Cardiac septum (tissue), 1 donor: ENCODE results near the gene MPHOSPH6. TPM values are rescaled to one million over a fixed set of nuclear protein-coding genes. Genes with fewer than 3 reads are reported as not detected.
"Not testable (repeated sequence)": the region's sequence is repeated elsewhere in the genome, so short reads cannot be mapped to it uniquely, and the experiment has no call there.

Experiments used
- DNase-seq: peaks from one replicate; pipeline ENCODE4 v3.0.0-alpha.2; 2020; ENCODE audit warnings: low spot score
- intact Hi-C: fragments of 100-400 bp; cut with DNase I; formaldehyde crosslinking; loops from one replicate; pipeline ENCODE4 v1.14.0; 2022
- total RNA-seq: library from RNA; stranded (reverse); fragmentation: NEBNext Ultra II Directional; extraction: Animal tissue kit (Norgen Biotek cat#: 25700); gene quantifications from one replicate; pipeline ENCODE4 v1.2.1, GENCODE V29; 2021
- donor health status: DM: no; HTN: no; CAD: no.

The MPHOSPH6 gene
- total RNA-seq, 1 donor from 2014 or later, result 10.2 TPM

DNA sequence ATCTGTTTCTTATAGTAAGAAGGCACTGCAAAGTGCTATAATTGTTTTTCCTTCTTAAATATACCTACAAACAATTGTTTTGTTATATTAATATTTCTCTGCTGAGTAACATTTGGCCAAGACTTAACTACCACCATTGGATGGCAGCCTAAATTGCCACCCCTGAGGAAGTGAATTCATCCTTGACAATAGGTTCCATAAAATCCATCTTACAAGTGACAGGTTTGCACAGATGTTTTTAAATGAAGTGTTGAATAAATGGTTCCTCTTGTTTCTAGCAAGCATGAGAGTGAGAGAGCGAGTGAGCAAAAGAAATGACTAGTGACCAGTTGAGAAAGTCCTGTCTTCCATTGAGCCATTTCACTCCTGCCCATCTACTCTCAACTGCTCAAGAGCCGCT lies 8.3 kb upstream of the MPHOSPH6 start:
- DNase-seq, result no peak
- intact Hi-C loops, result no loop called here

DNA sequence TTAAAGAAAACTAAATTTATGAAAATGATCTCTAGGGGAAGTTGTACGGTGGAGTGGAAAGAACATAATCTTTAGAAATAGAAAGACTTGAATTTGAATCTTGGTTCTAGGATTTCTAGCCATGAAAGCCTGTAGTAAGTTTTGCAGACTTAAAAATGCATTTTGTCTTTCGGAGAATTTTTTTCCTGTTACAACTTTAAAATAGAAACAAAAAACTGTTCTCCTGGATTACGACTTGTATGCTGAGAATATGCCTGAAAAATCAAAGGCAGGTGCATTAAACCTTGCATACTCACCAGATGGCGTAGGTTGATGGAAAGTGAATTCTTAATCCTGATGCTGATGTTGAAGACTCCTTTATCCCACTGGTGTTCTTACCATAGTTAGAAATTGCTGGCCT lies 7.5 kb upstream of the MPHOSPH6 start:
- DNase-seq, result no peak
- intact Hi-C loops, result no loop called here

DNA sequence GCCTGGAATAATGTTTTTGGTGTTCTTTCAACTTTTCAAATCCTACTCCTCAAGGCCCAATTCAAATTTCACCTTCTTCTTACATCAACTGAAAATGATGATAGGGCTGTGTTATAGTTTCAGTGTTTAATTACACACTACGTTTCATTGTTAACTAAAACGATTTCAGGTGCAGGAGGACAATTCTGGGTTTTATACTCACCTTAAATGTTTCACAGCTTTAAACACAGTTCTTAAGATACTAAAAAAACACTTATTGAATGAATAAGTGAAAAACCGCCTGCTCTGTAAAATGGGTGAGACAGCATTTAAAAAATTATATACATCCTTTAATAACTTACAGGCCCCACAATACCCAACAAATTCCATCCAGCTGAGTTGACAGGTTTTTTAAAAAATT lies 6.2 kb upstream of the MPHOSPH6 start:
- intact Hi-C loops, result no loop called here
- DNase-seq, result no peak

DNA sequence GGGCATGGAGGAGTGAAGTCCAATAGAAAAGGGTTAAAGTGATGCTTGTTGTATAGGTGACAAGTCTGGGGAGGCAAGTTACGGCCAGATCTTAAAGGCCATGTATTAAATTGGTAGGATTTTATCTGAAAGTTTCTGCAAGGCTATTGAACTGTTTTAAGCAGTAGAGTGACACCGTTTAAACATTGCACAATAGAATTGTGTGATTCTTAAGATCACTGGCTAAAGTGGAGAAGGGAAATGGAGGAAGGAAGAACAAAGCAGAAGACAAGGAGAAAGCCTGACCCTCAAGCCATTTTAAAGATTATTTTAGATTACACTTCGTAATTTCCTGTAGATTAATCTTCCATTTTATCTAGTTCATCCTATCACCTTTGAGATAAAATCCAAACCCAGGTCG lies 5.6 kb upstream of the MPHOSPH6 start:
- no peak for DNase-seq
- intact Hi-C loops, result no loop called here

DNA sequence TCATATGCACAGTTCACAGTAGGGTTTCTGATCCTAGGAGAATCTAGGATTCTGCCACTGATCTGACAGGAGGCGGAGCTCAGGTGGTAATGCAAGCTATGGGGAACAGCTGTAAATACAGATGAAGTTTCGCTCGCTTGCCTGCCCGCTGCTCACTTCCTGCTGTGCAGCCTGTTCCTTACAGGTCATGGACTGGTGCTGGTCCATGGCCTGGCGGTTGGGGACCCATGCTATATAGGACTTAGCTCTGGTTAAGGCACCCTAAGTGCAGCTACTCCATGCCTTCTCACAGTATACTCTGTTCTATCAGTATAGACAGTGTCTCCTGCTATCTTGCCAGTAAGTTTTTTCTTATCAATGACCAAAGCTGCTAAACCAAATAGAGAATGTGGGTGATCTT lies 2.4 kb downstream of the MPHOSPH6 start:
- intact Hi-C loops, result loop anchor here (10.0 kb wide), 1 partner anchor 1163 kb away; the partner anchor contains the start of genes CENPN and CMC2
- no peak for DNase-seq

DNA sequence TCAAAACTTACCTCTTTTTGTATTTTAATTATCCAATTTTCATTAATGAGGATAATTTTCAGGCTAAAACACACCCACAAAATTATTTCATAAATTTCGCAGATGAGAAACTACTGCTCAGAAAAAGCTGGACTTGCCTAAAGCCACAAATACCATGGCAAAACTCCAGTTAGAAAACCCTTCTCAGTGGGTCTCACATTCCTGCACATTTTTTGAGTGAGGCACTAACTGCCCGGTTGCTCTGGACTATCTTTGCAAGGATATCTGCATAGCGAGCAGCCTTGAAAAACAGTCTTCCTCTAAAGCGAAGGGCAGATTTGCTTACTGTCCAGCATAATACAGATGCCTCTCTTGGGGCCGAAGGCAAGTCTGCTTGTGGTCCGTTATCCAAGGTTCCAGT lies 9.8 kb downstream of the MPHOSPH6 start:
- intact Hi-C loops, result loop anchor here (10.0 kb wide), 1 partner anchor 1155 kb away; the partner anchor contains the start of genes CENPN and CMC2

DNA sequence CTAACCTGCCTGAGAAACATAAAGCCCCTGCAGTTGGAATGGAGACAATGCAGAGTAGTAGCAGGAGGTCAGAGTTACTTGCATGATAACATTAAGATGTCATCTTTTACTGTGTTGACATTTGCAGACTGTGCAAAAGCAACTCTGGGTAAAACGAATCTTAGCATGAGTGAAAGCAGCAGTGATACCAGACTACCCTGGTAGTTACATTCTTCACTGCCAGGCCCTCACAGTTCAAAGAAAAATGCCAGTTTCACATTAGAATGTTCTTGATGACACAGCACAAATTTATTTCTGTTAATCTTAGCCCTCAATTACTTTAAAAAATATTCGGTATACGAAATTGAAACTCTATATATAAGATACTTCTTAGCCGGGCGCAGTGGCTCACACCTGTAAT lies 12.2 kb downstream of the MPHOSPH6 start:
- intact Hi-C loops, result no loop called here
- DNase-seq, result no peak

More for the DNA sequence above, 9.8 kb downstream of the MPHOSPH6 start:
- no peak for DNase-seq

DNA sequence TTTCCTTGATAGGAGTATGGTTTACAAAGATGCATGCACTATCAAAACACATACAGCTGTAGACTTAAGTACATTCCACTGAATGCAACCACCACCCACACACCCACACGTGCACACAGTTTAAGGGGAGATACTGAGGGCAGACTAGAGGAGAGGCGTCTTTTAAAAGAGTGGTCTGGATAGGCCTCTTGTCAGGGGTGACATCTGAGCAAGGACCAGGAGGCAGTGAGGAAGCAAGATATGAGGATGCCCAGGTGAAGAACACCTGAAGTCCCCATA lies 12.6 kb downstream of the MPHOSPH6 start:
- intact Hi-C loops, result no loop called here

DNA sequence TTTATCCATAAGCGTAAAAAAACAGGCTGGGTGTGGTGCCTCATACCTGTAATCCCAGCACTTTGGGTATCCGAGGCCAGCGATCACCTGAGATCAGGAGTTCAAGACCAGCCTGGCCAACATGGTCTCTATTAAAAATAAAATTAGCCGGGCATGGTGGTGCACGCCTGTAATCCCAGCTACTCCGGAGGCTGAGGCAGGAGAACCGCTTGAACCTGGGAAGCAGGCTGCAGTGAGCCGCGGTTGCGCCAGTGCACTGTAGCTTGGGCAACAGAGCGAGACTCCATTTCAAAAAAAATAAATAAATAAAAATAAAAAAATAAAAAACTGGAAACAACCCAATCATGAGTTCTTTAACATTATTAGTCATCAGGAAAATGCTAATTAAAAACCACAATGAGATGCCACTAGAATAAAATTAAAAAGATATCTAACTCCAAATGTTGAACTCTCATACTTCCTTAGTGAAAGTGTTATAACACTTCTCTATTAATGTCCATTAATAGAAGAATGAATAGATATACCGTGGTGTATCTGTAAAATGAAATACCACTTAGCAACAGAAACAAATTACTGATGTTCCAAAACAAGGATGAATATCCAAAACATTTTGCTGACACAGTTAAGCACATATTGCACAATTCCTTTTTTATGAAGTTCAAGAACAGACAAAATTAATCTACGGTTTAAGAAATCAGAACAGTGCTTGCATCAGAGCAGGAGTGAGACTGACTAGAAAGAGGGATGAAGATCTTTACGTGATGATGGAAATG lies 13.1 kb downstream of the MPHOSPH6 start:
- intact Hi-C loops, result no loop called here
- DNase-seq, result no peak

More for the DNA sequence above, 12.6 kb downstream of the MPHOSPH6 start:
- no peak for DNase-seq

DNA sequence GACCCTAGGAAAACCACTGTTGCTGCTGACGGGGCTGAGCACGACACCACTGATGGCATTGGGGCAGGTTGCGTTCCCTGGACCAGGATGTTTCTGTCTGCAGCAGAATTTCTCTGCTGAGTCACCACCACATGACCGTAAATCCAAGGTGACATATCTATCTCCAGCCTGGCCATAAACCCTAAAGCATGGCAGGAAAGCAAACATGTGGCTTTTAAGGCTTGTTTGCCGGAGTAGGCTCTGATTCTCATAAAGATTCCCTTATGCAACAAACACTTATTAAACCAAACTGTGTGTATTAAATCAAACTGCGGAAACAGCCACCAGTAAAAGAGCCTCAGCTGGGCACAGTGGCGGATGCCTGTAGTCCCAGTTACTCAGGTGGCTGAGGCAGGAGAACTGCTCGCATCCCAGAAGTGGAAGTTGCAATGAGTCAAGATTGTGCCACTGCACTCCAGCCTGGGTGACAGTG lies 17.3 kb downstream of the MPHOSPH6 start:
- no peak for DNase-seq
- intact Hi-C loops, result no loop called here

DNA sequence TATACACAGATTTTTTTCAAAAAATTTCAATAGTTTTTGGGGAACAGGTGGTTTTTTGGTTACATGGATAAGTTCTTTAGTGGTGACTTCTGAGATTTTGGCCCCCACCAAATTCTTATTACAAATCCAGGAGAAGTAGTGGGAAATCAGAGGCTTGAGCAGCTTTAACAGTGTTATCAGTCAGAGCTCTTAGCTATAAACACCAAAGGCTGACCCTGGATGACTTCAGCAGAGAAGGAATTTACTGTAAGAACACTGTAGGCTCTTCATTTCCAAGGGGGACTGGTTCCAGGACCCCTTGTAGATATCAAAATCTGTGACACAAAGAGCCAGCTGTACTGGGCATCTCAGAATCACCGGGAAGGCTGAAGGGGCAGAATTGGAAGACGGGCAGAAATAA lies 17.8 kb downstream of the MPHOSPH6 start:
- DNase-seq, result no peak

DNA sequence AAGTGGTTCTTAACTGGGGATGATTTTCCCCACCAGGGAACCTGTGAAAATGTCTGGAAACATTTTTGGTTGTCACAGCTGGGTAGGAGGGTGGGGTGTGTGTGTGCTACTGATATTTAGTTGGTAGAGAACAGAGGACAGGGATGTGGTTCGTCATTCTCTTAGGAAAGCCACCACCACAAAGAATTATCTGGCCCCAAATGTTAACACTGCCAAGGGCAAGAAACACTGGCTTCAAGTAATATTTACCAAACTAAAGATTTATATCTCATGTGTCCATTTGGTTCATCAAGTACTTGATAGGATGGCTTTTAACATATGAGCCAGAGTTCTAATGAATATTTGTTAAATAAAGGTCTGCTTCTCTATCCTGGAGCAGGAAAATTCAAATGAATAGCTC lies 19.5 kb downstream of the MPHOSPH6 start:
- intact Hi-C loops, result no loop called here
- DNase-seq, result no peak

More for the DNA sequence above, 17.8 kb downstream of the MPHOSPH6 start:
- intact Hi-C loops, result no loop called here

DNA sequence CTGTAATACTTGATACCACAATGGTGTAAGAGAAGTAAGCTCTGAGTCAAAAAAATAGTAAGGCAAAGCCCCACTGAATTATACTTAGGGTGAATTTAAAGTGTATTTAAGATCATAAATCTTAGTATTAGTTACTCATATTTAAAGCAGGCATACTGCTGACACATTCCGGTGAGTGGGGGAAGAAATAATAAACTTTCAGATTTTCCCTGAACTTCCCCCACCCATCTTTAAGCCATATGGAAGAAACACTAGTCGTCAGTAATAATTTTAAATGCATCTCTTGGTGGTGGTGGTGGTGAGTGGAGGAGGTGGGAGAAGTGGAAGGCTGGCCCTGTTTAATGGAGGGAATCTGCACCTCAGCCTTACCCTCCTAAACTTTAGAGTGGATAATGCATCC lies 20.5 kb downstream of the MPHOSPH6 start:
- intact Hi-C loops, result no loop called here
- DNase-seq, result no peak

DNA sequence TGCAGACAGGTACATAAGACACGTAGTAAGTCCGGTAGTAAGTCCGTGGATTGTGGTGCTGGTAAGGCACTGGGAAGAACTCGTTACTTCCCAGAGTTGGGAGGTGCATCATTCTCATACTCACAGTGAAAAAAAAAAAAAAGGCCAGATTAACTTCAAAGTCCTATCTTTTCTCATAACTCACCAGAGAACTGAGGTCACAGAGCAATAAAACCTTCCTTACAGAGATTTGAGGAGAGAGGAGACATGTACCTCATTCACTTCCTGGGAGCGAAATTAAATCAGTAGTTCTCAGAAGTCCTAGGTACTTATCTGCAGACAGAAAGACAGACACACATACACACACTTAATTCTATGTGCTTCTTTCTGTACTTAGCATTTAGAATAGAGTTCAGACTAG lies 22.5 kb downstream of the MPHOSPH6 start:
- DNase-seq, result no peak
- intact Hi-C loops, result no loop called here

DNA sequence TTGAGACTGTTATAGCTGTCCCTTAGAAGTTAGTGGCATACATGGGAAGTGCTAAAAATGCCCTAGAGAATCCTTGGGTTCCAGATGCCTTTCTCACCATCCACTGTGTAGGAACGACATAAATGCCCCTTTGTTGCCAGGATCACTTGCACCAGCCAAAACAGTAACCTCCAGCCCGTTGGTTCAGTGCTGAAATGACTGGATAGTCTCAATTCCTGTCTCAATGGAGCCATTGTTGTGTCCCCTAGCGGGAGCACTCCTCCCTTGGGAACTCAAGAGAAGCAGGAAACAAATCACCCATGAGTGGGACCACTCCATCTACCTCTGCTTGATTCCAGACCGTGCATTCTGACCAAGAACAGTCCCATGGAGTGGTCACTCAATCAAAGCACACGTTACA lies 23.1 kb downstream of the MPHOSPH6 start:
- DNase-seq, result no peak
- intact Hi-C loops, result no loop called here

DNA sequence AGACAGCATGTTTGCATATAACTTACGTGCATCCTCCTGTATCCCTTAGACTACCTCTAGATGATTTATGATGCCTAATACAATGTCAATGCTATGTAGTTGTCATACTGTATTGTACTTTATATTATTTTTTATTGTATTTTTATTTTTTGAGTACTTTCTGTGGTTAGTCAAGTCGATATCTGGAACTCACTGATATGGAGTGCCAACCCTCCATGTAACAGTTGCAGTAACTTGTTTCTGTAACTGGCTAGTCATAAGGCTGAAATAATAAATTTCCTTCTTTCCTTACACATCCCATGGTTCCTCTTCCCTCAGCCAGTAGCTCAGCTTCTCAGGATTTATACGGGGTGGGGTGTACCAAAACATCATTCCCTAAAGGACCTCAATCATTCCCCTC lies 23.5 kb downstream of the MPHOSPH6 start:
- intact Hi-C loops, result no loop called here
- no peak for DNase-seq

DNA sequence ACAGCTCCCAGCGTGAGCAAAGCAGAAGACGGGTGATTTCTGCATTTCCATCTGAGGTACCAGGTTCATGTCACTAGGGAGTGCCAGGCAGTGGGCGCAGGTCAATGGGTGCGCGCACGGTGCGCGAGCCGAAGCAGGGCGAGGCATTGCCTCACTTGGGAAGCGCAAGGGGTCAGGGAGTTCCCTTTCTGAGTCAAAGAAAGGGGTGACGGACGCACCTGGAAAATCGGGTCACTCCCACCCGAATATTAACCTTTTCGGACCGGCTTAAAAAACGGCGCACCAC lies 30.8 kb downstream of the MPHOSPH6 start:
- DNase-seq, intact Hi-C loops: not testable (repeated sequence)

DNA sequence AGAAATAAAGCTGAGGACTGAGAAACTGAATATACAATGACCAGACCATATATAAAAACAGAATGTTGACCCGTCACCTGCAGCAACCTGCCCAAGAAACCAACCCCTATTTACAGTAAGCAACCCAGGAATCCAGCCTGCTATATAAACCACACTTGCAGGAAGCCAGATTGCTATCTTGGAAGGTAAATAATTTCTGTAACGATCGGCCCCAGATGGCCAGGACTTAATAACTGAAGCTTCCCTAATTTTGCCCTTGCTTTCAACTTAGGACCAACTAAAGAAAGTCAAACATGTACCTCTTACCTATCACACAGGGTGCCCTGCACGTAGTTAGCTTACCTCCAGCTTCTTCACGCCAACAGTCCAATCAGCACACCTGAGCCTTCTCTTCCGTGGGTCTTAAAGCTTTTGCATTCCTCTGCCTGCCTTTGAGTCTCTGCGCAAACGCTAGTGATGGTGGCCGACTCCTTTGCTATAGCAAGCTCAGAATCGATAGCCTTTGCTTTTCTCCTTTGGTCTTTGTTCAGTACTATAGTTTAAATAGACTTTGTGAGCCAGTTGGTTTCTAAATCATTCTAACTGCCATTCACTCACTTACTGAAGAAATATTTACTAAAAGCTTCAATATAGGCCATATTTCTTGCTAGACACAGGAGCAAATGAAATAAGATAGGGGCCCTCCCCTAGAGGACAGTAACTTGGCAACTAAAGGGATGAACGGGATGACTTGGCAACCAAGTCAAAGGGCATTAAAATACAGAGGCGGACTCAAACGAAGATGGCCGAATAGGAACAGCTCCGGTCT lies 31.3 kb downstream of the MPHOSPH6 start:
- intact Hi-C loops, result no loop called here

DNA sequence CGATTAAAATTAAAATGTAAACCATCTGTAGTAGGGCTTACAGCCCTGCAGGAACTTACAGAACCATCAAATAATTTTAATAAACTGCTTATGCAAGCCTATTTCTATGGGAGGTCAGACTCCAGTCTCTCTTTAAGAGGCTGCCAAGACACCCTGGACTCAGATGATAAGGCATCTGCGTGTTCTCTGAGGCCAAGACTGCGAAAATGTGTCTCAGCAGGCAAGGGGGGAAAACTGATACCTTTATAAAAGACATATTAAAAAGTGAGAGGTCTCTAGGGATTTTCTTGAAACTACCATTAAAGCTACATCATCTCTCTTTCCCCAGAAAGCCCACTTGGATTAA lies 32.2 kb downstream of the MPHOSPH6 start:
- no peak for DNase-seq
- intact Hi-C loops, result no loop called here

More for the DNA sequence above, 31.3 kb downstream of the MPHOSPH6 start:
- no peak for DNase-seq

DNA sequence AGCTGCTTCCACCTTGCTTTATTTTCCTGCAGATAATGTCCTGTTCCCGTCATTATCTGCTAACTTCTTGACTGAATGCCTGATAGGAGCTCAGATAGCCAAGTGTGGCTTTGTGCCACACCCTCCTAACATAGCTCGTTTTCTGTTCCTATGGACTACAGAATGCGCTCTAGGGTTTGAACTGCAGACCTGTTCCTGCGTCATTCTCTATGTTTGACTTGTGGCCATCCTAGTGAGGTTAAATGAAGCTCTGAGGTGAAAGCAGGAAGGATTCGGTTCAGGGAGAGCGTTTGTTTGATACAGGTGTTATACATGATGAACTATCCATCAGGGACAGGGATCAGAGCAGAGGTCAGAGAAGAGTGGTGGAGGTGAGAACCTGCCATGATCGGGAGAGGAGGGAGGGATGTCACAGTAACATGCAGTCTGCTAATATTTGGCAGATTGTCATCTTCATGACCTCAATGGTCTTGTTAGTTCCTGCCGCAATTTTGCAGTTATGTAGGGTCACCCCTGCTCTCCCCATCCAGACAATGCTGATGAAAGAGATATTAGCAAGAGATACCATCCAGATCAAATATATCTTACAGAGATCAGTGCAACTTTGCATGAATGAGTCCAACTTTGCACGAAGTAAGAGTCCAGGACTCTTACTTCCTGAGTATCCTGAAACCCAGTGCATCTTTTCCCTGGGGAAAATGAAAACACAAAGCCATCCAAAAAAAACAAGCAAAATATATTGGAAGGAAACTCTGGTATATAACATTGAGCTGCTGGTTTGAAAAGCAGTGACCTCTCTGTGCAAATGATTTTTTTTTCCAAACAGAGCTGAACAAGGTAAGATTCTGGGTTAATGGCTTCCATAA lies 32.8 kb downstream of the MPHOSPH6 start:
- no peak for DNase-seq
- intact Hi-C loops, result no loop called here
